Mammary epithelial cell (primary cell): ENCODE data around the gene PRR30.

Source experiments
- EZH2 ChIP-seq: IDR thresholded peaks from 2 replicates; pipeline ENCODE4 v1.6.1; 2012; ENCODE audit warnings: low read length, inconsistent platforms, borderline replicate concordance
- TF ChIP-seq, protein P1 (sequence below), 2 donors: IDR thresholded peaks in 1 of 2; conservative IDR thresholded peaks in 1 of 2; 2 replicates each; pipeline ENCODE4 v1.5.1; 2011 to 2012; ENCODE audit warnings: inconsistent platforms in 2 of 2, low read length in 2 of 2, mild to moderate bottlenecking in 2 of 2, control low read depth in 1 of 2, low read depth in 1 of 2; ENCODE audit not compliant: insufficient read depth in 1 of 2; ENCODE audit errors: extremely low read depth in 1 of 2

DNA sequence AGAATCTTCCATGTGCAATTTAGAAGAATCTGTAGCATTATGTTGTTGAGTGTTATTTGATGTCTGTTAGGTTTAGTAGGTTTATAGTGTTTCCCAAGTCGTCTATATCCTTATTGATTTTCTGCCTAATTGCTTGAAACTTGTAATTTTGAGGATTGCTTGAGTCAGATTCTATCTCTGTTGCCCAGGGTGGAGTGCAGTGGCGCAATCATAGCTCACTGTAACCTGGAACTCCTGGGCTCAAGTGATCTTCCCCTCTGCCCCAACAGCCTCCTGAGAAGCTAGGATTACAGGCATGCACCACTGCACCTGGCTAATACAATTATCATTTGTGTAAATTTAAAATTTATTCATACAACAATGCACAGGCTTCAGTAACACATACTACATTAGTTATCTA is 6.5 kb upstream of the PRR30 start:
- TF ChIP-seq, protein P1, sequence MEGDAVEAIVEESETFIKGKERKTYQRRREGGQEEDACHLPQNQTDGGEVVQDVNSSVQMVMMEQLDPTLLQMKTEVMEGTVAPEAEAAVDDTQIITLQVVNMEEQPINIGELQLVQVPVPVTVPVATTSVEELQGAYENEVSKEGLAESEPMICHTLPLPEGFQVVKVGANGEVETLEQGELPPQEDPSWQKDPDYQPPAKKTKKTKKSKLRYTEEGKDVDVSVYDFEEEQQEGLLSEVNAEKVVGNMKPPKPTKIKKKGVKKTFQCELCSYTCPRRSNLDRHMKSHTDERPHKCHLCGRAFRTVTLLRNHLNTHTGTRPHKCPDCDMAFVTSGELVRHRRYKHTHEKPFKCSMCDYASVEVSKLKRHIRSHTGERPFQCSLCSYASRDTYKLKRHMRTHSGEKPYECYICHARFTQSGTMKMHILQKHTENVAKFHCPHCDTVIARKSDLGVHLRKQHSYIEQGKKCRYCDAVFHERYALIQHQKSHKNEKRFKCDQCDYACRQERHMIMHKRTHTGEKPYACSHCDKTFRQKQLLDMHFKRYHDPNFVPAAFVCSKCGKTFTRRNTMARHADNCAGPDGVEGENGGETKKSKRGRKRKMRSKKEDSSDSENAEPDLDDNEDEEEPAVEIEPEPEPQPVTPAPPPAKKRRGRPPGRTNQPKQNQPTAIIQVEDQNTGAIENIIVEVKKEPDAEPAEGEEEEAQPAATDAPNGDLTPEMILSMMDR (conservative IDR thresholded peaks at IDR 0.05 in 1 of 2, IDR thresholded peaks at IDR 0.05 in 1 of 2; ENCODE audit: extremely low read depth in 1 of 2, insufficient read depth in 1 of 2, low read depth in 1 of 2, low read length in 2 of 2), result no peak
- no peak for TF ChIP-seq EZH2
